PC-3 (cell line): ENCODE data around the gene TCP11.

Experiments
- CTCF ChIP-seq: fragments of 300-600 bp; sonication (generic); conservative IDR thresholded peaks from 2 replicates; pipeline ENCODE4 v1.5.1; 2017; ENCODE audit warnings: antibody characterized with exemption, low read depth, mild to moderate bottlenecking, low read length
- EZH2 ChIP-seq: fragments of 300-600 bp; sonication (generic); IDR thresholded peaks from one replicate; pipeline ENCODE4 v1.6.1; 2017; ENCODE audit warnings: antibody characterized with exemption, mild to moderate bottlenecking, low read length; ENCODE audit not compliant: unreplicated experiment
- EZH2phosphoT487 ChIP-seq: fragments of 300-600 bp; sonication (generic); IDR thresholded peaks from 2 replicates; pipeline ENCODE4 v1.6.1; 2018; ENCODE audit warnings: mild to moderate bottlenecking, antibody characterized with exemption, low read length, borderline replicate concordance

- no peak for TF ChIP-seq EZH2
- TF ChIP-seq CTCF = 0 out of 2 replicates have a peak, but pooled peaks have one; percentile 21
- TF ChIP-seq EZH2phosphoT487 = no peak
Measured at GRCh38 chr6:35173427-35174087, 32.4 kb upstream of the TCP11 start.
